Activated CD4-positive, alpha-beta T cell treated with anti-CD3 and anti-CD28 coated beads for 4 hours (primary cell): ENCODE results near the gene FAM181A.

ENCODE experiments used
- DNase-seq, 2 donors: peaks; one replicate each; pipeline ENCODE4 v3.0.0-alpha.2; 2020

Gene FAM181A

GRCh38 chr14:93905623-93906022 lies 21.5 kb upstream of the FAM181A start:
- no peak for DNase-seq

- DNase-seq: peak; percentile 9 to 46
Observed at GRCh38 chr14:93906341-93907329, 20.5 kb upstream of the FAM181A start.

- DNase-seq: no peak
Observed at GRCh38 chr14:93909429-93910128, 17.6 kb upstream of the FAM181A start.

GRCh38 chr14:93911975-93912615 lies 15.0 kb upstream of the FAM181A start:
- DNase-seq: no peak

GRCh38 chr14:93912782-93913181 lies 14.4 kb upstream of the FAM181A start:
- DNase-seq: no peak

- DNase-seq: no peak
Observed at GRCh38 chr14:93914278-93914677, 12.9 kb upstream of the FAM181A start.

GRCh38 chr14:93915070-93915705 lies 12.0 kb upstream of the FAM181A start:
- no peak for DNase-seq

DNA sequence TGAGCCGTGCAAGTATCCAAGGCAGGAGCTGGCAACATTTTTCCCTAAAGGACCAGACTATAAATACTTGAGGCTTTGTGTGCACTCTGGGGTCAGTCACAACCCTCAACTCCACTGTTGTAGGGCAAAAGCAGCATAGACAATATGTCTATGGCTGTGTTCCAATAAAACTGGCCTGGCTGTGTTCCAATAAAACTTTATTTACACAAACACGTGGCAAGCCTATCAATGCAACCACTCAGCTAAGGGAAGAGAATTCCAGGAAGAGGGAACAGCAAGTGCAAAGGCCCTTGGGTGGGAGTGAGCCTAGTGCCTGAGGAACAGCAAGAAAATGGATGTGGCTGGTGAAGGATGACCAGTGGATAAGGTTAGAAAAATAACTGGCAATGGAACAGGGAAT lies 11.3 kb upstream of the FAM181A start:
- no peak for DNase-seq

GRCh38 chr14:93916498-93916897 lies 10.6 kb upstream of the FAM181A start:
- DNase-seq: no peak

GRCh38 chr14:93917141-93917540 lies 10.0 kb upstream of the FAM181A start:
- DNase-seq: no peak

- no peak for DNase-seq
Observed at GRCh38 chr14:93921001-93921806, 5.9 kb upstream of the FAM181A start.

- no peak for DNase-seq
Observed at GRCh38 chr14:93923626-93924025, 3.5 kb upstream of the FAM181A start.

DNA sequence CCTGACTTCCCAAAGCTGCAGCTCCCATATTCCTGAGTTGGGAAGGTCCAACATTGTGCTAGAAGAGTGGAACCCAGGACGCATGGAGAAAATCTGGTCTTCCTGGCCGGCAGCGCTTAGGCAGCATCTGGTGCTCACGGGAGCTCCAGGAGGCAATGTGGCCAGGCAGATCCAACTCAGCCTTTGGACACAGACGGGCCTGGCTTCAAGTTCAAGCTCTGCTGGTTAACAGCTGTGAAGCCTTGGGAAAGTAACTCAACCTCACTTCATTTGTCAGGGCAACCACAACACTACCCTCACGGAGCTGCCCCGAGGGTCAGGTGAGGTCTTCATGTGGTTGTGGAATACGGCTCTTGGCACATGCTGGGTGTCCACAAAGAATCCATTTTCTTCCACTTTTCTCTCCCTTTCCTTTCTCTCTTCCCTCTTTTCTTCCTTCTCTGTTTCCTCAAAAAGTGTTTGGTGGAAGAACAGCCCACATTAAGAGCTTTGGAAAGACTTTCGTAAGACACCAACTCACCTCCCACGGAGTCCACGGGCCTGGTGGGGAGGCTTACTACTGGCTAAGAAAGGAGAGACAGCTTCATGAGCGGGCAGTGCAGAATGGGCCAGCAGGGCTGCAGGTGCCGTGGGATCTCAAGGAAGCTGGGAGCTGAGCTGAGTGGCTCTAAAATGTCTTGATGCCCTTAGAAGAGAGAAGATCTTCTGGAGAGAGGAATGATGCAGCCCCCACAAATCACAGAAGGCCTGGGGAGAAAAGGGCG lies 2.4 kb upstream of the FAM181A start:
- DNase-seq: no peak

DNA sequence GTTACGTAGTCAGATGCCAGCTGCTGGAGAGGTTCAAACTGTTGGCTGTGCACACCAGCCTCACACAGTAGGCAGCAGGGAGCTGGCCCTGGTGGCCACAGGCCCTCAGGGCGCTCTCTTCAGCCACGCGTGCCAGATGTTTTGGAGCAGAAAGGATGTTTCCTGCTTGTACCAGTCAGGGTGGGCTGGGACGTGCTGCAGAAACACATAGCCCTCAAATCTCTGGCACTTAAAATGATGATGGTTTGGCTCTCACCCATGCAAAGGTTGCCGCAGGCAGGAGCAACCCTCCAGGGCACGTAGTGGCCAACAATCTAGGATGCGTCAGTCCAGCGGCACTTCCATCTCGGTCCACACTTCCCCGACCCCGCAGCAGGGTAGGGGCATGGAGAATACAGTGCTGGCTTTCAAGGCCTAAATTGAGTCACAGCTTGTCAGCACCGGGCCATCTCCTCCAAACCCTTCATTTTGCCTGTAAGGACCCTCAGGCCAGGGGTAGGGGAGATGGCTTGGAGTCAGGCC lies 1.7 kb upstream of the FAM181A start:
- DNase-seq: no peak

GRCh38 chr14:93926245-93926872 lies 785 bp upstream of the FAM181A start:
- DNase-seq: no peak

GRCh38 chr14:93927800-93928145 lies 629 bp downstream of the FAM181A start:
- no peak for DNase-seq

GRCh38 chr14:93928184-93929047 lies 1.3 kb downstream of the FAM181A start:
- no peak for DNase-seq

- DNase-seq: no peak
Observed at GRCh38 chr14:93929048-93929535, 1.9 kb downstream of the FAM181A start.

DNA sequence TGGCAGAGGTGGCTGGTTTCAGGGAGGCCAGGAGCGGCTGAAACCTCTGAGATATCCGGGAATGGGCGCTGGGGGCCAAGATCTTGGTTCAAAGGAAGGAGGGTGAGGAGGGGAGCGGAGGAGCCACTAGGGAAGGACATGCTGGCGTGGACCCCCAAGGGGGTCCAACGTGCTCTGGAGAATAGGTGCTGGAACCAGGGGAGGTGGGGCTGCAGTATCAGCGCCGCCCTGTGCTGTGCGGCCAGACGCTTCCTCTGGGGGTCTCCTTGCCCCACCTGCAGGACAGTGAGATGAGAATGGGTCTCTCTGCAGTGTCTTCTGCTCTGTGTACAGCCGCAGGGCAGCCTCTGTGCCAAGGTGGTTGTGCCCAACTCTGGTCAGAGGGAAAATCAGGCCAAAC lies 2.5 kb downstream of the FAM181A start:
- DNase-seq: no peak
